GM18951 (cell line): ENCODE results near the gene ANTXR2.

Source experiments
- POLR2A ChIP-seq: IDR thresholded peaks from 4 replicates; pipeline ENCODE4 v1.6.1; 2011; ENCODE audit warnings: mild to moderate bottlenecking; ENCODE audit not compliant: insufficient read length, insufficient read depth; ENCODE audit errors: extremely low read depth
- in situ Hi-C: fragments of 300-500 bp; cut with MboI; formaldehyde crosslinking; loops from one replicate; pipeline ENCODE4 v1.12.0; 2022; ENCODE audit warnings: low sequenced_read_pairs, mixed read lengths, inconsistent platforms; ENCODE audit not compliant: unreplicated experiment

The ANTXR2 gene

GRCh38 chr4:80042821-80043220 lies 30.2 kb downstream of the ANTXR2 start:
- in situ Hi-C loops, result no loop called here
- TF ChIP-seq POLR2A, result no peak

- in situ Hi-C loops, result no loop called here
- no peak for TF ChIP-seq POLR2A
Measured at GRCh38 chr4:80037864-80038263, 35.2 kb downstream of the ANTXR2 start.

GRCh38 chr4:80036949-80037685 lies 35.9 kb downstream of the ANTXR2 start:
- in situ Hi-C loops, result no loop called here
- TF ChIP-seq POLR2A, result no peak

- no peak for TF ChIP-seq POLR2A
- in situ Hi-C loops, result no loop called here
Measured at GRCh38 chr4:80036306-80036705, 36.7 kb downstream of the ANTXR2 start.

- no peak for TF ChIP-seq POLR2A
- in situ Hi-C loops, result no loop called here
Measured at GRCh38 chr4:80035336-80035735, 37.7 kb downstream of the ANTXR2 start.

GRCh38 chr4:80033581-80033980 lies 39.4 kb downstream of the ANTXR2 start:
- in situ Hi-C loops, result no loop called here
- TF ChIP-seq POLR2A, result no peak

GRCh38 chr4:80029364-80029763 lies 43.7 kb downstream of the ANTXR2 start:
- in situ Hi-C loops, result no loop called here
- no peak for TF ChIP-seq POLR2A

- no peak for TF ChIP-seq POLR2A
- in situ Hi-C loops, result no loop called here
Measured at GRCh38 chr4:80027611-80028010, 45.4 kb downstream of the ANTXR2 start.

- no peak for TF ChIP-seq POLR2A
- in situ Hi-C loops, result no loop called here
Measured at GRCh38 chr4:80026100-80026499, 46.9 kb downstream of the ANTXR2 start.

GRCh38 chr4:80024335-80024734 lies 48.7 kb downstream of the ANTXR2 start:
- in situ Hi-C loops, result no loop called here
- no peak for TF ChIP-seq POLR2A

- in situ Hi-C loops, result no loop called here
Measured at GRCh38 chr4:80022282-80022681, 50.7 kb downstream of the ANTXR2 start.

GRCh38 chr4:80017125-80017854 lies 55.7 kb downstream of the ANTXR2 start:
- in situ Hi-C loops, result no loop called here
- no peak for TF ChIP-seq POLR2A

More at GRCh38 chr4:80022282-80022681, 50.7 kb downstream of the ANTXR2 start:
- no peak for TF ChIP-seq POLR2A

GRCh38 chr4:80016506-80016905 lies 56.5 kb downstream of the ANTXR2 start:
- TF ChIP-seq POLR2A, result no peak
- in situ Hi-C loops, result no loop called here
